Sigmoid colon (tissue), 7 donors: Measurements from ENCODE around the gene PDE6B. TPM values are rescaled to one million over a fixed set of nuclear protein-coding genes. Genes with fewer than 3 reads are reported as not detected.
"Not testable (repeated sequence)": the region's sequence is repeated elsewhere in the genome, so short reads cannot be mapped to it uniquely, and the experiment has no call there.

Source experiments
- DNase-seq: peaks from one replicate; pipeline ENCODE4 v3.0.0-alpha.2; 2019
- H3K27ac ChIP-seq, 4 donors: fragments of 200-600 bp; sonication (generic); one replicate each; pipeline ENCODE4 v1.5.1; 2016 to 2019; ENCODE audit warnings: mild to moderate bottlenecking in 1 of 4
- H3K27me3 ChIP-seq, 3 donors: fragments of 200-600 bp; sonication (generic); one replicate each; pipeline ENCODE4 v1.5.1; 2019; ENCODE audit warnings: mild to moderate bottlenecking in 1 of 3
- H3K36me3 ChIP-seq, 4 donors: fragments of 200-600 bp; sonication (generic); one replicate each; pipeline ENCODE4 v1.5.1; 2016 to 2019
- H3K4me1 ChIP-seq, 4 donors: fragments of 200-600 bp; sonication (generic); one replicate each; pipeline ENCODE4 v1.5.1; 2017 to 2019
- H3K4me3 ChIP-seq, 4 donors: fragments of 200-600 bp; sonication (generic); one replicate each; pipeline ENCODE4 v1.5.1; 2017 to 2019; ENCODE audit warnings: mild to moderate bottlenecking in 2 of 4, moderate library complexity in 1 of 4
- H3K9me3 ChIP-seq, 4 donors: fragments of 200-600 bp in 3 of 4; sonication (generic) in 3 of 4; one replicate each; pipeline versions ENCODE4 v1.5.1 to v1.6.1; 2013 to 2019
- EP300 ChIP-seq, 4 donors: sonication (generic); formaldehyde crosslinking; IDR thresholded peaks; one replicate each; pipeline ENCODE4 v1.6.1; 2017; ENCODE audit warnings: antibody characterized with exemption in 4 of 4
- POLR2A ChIP-seq, 2 donors: fragments of 450-650 bp; IDR thresholded peaks; one replicate each; pipeline ENCODE4 v1.6.1; 2016; ENCODE audit warnings: antibody characterized with exemption in 2 of 2, mild to moderate bottlenecking in 2 of 2, moderate library complexity in 2 of 2
- POLR2AphosphoS5 ChIP-seq, 4 donors: sonication (generic); formaldehyde crosslinking; IDR thresholded peaks; one replicate each; pipeline ENCODE4 v1.6.1; 2017; ENCODE audit warnings: antibody characterized with exemption in 4 of 4
- WGBS, 2 donors: extraction: QIAGEN DNeasy Blood & Tissue Kit; methylation state at CpG; one replicate each; pipeline ENCODE4 v1.1.7; 2013; 5-methylcytosine and 5-hydroxymethylcytosine counted together
- intact Hi-C: fragments of 100-400 bp; cut with DNase I; formaldehyde crosslinking; loops from one replicate; pipeline ENCODE4 v1.15.1; 2023
- polyA plus RNA-seq, 3 donors: library from polyadenylated mRNA; stranded (reverse); fragments of 200-250 nt; gene quantifications; one replicate each; pipeline ENCODE4 v1.2.3, GENCODE V29; 2013
- total RNA-seq, 4 donors: library from RNA; depleted of rRNA; stranded (reverse); fragments of >200 nt; gene quantifications; one replicate each; pipeline ENCODE4 v1.1.0, GENCODE V29; 2016
- TF ChIP-seq, protein P1 (sequence below), 4 experiments: fragments of 450-650 bp in 3 of 4; fragments of 200-600 bp in 1 of 4; IDR thresholded peaks; one replicate each; pipeline ENCODE4 v1.5.1; 2016 to 2019; ENCODE audit warnings: antibody characterized with exemption in 4 of 4, mild to moderate bottlenecking in 3 of 4, moderate library complexity in 2 of 4
- donor health status: healthy with polysubstance abuse.
- donor health status: Bipolar disorder and iron deficiency.
- donor health status: healthy.

Gene PDE6B
- total and polyA plus RNA-seq, 7 donors = under 0.01 to 5.4 (median 1.5) TPM; not detected in 1

DNA sequence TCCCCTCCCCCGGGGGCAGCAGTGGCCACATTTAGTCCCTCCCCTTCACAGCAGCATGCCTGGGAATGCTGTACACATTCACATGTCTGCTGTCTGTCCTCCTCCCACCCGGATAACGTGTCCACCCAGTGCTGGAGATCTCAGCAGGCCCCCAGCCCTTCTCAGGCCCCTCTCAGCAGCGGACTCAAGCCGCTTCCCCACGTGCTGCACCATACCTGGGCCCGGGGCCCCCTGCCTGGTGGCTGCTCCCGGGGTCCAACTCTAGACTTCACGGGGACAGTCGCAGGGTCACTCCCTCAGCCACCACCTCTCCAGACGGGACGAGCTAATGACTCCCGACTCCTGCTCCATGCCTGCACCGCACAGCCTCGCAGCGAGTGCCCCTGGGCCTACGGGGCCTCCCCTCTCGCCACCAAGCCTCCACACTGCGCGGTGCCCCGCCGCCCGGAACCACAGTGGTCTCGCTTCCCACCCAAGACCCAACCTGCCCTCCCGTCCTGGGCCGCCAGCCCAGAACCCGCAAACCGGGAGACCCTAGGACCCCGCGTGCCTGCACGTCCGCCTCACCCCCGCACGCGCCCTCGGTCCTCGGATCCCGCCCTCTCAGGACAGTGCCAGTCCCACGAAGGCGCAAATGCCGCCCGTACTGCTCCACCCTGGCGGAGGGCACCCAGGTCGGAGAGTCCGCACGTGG, 79.0 kb downstream of the PDE6B start:
- Histone ChIP-seq H3K9me3 (no peaks in the 10 kb centered on the region), H3K4me3 (no peak overlapping the region), H3K27ac (no peak overlapping the region), H3K4me1 (peaks cover 0 to 33% (median 29%) of the 10 kb centered on the region in 4 donors), H3K27me3 (no peaks in the 10 kb centered on the region), H3K36me3 (no peaks in the 10 kb centered on the region)
- 93 to 95% methylated on average over 46 of the region's 46 CpGs for WGBS, 2 donors
- TF ChIP-seq POLR2AphosphoS5 (IDR thresholded peaks at IDR 0.05) = no peak
- TF ChIP-seq EP300 (IDR thresholded peaks at IDR 0.05) = no peak
- no peak for TF ChIP-seq POLR2A (IDR thresholded peaks at IDR 0.05)
- TF ChIP-seq, protein P1, sequence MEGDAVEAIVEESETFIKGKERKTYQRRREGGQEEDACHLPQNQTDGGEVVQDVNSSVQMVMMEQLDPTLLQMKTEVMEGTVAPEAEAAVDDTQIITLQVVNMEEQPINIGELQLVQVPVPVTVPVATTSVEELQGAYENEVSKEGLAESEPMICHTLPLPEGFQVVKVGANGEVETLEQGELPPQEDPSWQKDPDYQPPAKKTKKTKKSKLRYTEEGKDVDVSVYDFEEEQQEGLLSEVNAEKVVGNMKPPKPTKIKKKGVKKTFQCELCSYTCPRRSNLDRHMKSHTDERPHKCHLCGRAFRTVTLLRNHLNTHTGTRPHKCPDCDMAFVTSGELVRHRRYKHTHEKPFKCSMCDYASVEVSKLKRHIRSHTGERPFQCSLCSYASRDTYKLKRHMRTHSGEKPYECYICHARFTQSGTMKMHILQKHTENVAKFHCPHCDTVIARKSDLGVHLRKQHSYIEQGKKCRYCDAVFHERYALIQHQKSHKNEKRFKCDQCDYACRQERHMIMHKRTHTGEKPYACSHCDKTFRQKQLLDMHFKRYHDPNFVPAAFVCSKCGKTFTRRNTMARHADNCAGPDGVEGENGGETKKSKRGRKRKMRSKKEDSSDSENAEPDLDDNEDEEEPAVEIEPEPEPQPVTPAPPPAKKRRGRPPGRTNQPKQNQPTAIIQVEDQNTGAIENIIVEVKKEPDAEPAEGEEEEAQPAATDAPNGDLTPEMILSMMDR (IDR thresholded peaks at IDR 0.05) = no peak
- DNase-seq = peak; percentile 69
- intact Hi-C loops = loop anchor here (2.0 kb wide), 1 partner anchor 30 kb away; the partner anchor contains the start of genes ATP5ME and MYL5

DNA sequence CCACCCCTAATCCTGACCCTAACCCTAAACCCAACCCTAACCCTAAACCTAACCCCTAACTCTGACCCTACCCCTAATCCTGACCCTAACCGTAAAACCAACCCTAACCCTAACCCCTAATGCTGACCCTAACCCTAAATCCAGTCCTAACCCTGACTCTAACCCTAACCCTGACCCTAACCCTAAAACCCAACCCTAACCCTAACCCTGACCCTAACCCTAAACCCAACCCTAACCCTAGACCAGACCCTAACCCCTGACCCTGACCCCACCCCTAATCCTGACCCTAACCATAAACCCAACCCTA, 79.6 kb downstream of the PDE6B start:
- TF ChIP-seq EP300 (IDR thresholded peaks at IDR 0.05) (no peak), POLR2A (IDR thresholded peaks at IDR 0.05) (no peak), POLR2AphosphoS5 (IDR thresholded peaks at IDR 0.05) (no peak)
- TF ChIP-seq, protein P1 (IDR thresholded peaks at IDR 0.05) = no peak
- no peaks in the 10 kb centered on the region for H3K36me3 ChIP-seq
- H3K9me3 ChIP-seq = no peaks in the 10 kb centered on the region
- peaks cover 0 to 35% (median 30%) of the 10 kb centered on the region in 4 donors for H3K4me1 ChIP-seq
- 94 to 97% methylated on average over 1 of the region's 1 CpG for WGBS, 2 donors
- H3K4me3 ChIP-seq = peak overlapping the region; percentile 75 to 98 (median 89)
- no peaks in the 10 kb centered on the region for H3K27me3 ChIP-seq
- H3K27ac ChIP-seq = peak overlapping the region; percentile 38 to 86 (median 79)
- intact Hi-C loops = loop anchor here (2.0 kb wide), 1 partner anchor 30 kb away; the partner anchor contains the start of genes ATP5ME and MYL5
- no peak for DNase-seq

DNA sequence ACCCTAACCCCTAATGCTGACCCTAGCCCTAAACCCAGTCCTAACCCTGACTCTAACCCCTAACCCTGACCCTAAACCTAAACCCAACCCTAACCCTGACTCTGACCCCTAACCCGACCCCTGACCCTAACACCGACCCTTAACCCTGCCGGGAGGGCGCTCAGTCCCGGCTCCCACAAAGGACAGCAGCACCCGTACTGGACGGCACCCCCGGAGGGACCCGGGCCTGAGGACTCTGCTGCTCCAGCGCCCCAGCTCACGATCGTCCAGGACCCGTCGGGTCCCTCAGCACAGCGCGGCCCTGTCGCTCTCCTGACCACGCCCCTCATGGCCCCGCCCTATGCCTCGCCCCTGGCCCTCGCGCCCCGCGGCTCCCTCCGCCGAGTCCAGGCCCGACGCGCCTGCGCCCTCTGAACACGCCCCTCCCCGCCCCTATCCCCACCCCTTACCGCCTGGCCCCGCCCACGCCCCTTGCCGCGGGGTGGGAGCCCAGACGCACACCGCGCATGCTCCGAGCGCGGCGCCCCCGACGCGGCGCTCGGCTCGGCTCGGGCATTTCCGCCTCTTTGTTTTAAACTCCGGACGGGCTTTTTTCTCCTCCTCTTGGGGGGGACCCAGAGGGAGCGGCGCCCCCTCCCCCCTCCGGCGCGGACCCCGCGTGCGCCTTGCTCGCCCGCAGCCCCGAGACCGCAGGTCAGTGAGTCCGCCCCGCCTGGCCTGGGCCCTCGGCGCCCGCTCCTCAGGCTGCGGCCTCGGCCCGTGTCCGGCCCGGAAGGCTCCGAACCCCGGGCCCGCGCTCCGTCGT, 80.1 kb downstream of the PDE6B start, which contains the start of gene PCGF3:
TSS of gene PCGF3 (plus strand) at position 555 of the 805 bp plus-strand sequence. CDS start 27,849 bp downstream, outside the sequence.
- Histone ChIP-seq H3K36me3 (no peaks in the 10 kb centered on the region), H3K4me3 (peak within 1 kb of the TSS; percentile 75 to 98 (median 89)), H3K27ac (peak within 1 kb of the TSS; percentile 74 to 86 (median 82)), H3K9me3 (no peaks in the 10 kb centered on the region), H3K4me1 (peaks cover 0 to 35% (median 30%) of the 10 kb centered on the region in 4 donors), H3K27me3 (no peaks in the 10 kb centered on the region)
- WGBS, 2 donors = 1 to 2% methylated on average over 82 of the region's 82 CpGs
- TF ChIP-seq, protein P1 (IDR thresholded peaks at IDR 0.05) = no peak
- TF ChIP-seq POLR2AphosphoS5 (IDR thresholded peaks at IDR 0.05) (peak; percentile 74 to 90 (median 82)), POLR2A (IDR thresholded peaks at IDR 0.05) (no peak), EP300 (IDR thresholded peaks at IDR 0.05) (no peak)
- intact Hi-C loops = loop anchor here (2.0 kb wide), 1 partner anchor 31 kb away; the partner anchor contains the start of genes ATP5ME and MYL5
- DNase-seq = peak; percentile 99

DNA sequence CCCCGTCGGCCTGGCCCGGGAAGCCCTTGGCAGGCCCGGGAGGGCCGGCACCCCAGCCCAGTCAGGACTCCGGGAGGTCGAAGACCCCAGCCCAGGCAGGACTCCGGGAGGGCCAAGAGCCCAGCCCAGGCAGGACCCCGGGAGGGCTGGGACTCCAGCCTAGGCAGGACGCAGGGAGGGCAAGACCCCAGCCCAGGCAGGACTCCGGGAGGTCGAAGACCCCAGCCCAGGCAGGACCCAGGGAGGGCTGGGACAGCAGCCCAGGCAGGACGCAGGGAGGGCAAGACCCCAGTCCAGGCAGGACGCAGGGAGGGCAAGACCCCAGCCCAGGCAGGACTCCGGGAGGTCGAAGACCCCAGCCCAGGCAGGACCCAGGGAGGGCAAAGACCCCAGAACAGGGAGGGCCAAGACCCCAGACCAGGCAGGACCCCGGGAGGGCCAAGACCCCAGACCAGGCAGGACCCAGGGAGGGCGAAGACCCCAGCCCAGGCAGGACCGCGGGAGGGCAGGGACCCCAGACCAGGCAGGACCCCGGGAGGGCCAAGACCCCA, 80.8 kb downstream of the PDE6B start:
- 1 to 3% methylated on average over 21 of the region's 21 CpGs for WGBS, 2 donors
- H3K36me3 ChIP-seq = not testable (repeated sequence)
- peaks cover 0 to 35% (median 30%) of the 10 kb centered on the region in 4 donors for H3K4me1 ChIP-seq

More for the DNA sequence above, 80.8 kb downstream of the PDE6B start:
- intact Hi-C loops, H3K9me3 ChIP-seq, H3K27me3 ChIP-seq: not testable (repeated sequence)
- Histone ChIP-seq H3K4me3 (peak overlapping the region; percentile 75 to 98 (median 89)), H3K27ac (peak overlapping the region; percentile 74 to 86 (median 82))
- DNase-seq = peak; percentile 62
